ENCODE measurements around the gene CFAP46.

The CFAP46 gene

DNA sequence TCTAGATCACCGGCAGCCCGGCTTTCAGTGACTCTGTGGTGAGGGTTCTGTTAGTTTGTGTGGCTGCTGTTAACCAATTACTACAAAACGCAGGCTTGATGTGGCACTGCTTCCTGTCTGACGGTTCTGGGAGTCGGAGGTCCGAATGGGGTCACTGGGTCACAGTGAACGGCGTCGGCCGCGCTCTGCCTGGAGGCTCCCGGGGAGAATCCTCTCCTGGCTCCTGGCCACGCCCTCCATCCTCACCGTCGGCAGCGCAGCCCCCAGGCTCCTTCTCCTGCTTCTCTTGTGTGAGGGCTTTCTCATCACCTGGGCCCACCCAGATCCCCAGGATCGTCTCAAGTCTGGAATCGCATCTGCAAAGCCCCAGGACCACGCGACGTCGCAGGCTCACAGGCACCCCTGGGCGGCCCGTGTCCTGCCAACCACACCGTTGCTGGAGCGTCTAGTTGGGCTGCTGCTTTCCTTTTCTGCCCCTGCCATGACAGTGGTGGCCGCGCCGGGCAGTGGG is 124.6 kb downstream of the CFAP46 start:
- Histone ChIP-seq H3K4me2 (ENCODE audit: low read depth, low read length, poor library complexity, severe bottlenecking) (no peak overlapping the region), H3K9ac (ENCODE audit: low read depth, low read length, poor library complexity, severe bottlenecking) (no peak overlapping the region), H3K9me3 (ENCODE audit: insufficient read depth, low read depth, low read length) (no peaks in the 10 kb centered on the region; the same call in 1 of the 2 replicates), H3K36me3 (ENCODE audit: insufficient read depth, low read length) (no peaks in the 10 kb centered on the region), H3K27me3 (ENCODE audit: insufficient read depth, low read length, poor library complexity, severe bottlenecking) (no peaks in the 10 kb centered on the region), H2AFZ (ENCODE audit: low read length) (no peak overlapping the region), H4K20me1 (ENCODE audit: insufficient read depth, low read length, poor library complexity, severe bottlenecking) (no peaks in the 10 kb centered on the region), H3K9me2 (replicated peaks; ENCODE audit: low read depth, low read length) (no peaks in the 10 kb centered on the region), H3K4me1 (ENCODE audit: insufficient read depth, low read length, poor library complexity, severe bottlenecking) (no peaks in the 10 kb centered on the region), H3K4me3 (ENCODE audit: low read length, poor library complexity, severe bottlenecking) (no peak overlapping the region), H3K79me2 (ENCODE audit: insufficient read depth, low read length) (no peaks in the 10 kb centered on the region), H3F3A (ENCODE audit: low read depth) (no peaks in the 10 kb centered on the region)
- no peak for TF ChIP-seq EZH2phosphoT487 (IDR thresholded peaks at IDR 0.05; ENCODE audit: borderline replicate concordance)
- TF ChIP-seq, protein P1, sequence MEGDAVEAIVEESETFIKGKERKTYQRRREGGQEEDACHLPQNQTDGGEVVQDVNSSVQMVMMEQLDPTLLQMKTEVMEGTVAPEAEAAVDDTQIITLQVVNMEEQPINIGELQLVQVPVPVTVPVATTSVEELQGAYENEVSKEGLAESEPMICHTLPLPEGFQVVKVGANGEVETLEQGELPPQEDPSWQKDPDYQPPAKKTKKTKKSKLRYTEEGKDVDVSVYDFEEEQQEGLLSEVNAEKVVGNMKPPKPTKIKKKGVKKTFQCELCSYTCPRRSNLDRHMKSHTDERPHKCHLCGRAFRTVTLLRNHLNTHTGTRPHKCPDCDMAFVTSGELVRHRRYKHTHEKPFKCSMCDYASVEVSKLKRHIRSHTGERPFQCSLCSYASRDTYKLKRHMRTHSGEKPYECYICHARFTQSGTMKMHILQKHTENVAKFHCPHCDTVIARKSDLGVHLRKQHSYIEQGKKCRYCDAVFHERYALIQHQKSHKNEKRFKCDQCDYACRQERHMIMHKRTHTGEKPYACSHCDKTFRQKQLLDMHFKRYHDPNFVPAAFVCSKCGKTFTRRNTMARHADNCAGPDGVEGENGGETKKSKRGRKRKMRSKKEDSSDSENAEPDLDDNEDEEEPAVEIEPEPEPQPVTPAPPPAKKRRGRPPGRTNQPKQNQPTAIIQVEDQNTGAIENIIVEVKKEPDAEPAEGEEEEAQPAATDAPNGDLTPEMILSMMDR (conservative IDR thresholded peaks at IDR 0.05; ENCODE audit: low read length), result no peak

DNA sequence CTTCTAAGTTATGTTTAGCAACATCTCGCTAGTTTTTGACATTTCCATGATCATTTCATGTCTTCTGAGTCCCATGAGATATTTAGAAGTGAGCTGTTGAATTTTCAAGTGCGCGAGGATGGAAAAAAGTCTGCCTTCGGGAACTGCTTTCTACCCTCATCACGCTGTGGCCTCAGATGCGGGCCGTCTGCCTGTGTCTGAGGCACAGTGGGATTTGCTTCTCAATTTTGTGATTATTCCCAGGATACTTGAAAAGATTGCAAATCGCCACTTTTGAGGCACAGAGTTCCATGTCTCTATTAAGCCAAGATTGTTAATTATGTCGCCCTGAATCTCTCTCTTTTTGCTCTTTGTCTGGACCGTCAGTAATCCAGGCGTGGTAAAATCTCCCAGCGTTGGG is 125.7 kb downstream of the CFAP46 start:
- H3K36me3 ChIP-seq (ENCODE audit: insufficient read depth, low read length), result no peaks in the 10 kb centered on the region
- H2AFZ ChIP-seq (ENCODE audit: low read length), result no peak overlapping the region
- no peaks in the 10 kb centered on the region for H3K4me1 ChIP-seq (ENCODE audit: insufficient read depth, low read length, poor library complexity, severe bottlenecking)
- H3K4me3 ChIP-seq (ENCODE audit: low read length, poor library complexity, severe bottlenecking), result no peak overlapping the region
- no peaks in the 10 kb centered on the region for H3F3A ChIP-seq (ENCODE audit: low read depth)
- no peaks in the 10 kb centered on the region; the same call in 1 of the 2 replicates for H3K9me3 ChIP-seq (ENCODE audit: insufficient read depth, low read depth, low read length)
- no peaks in the 10 kb centered on the region for H3K9me2 ChIP-seq (replicated peaks; ENCODE audit: low read depth, low read length)
- TF ChIP-seq EZH2phosphoT487 (IDR thresholded peaks at IDR 0.05; ENCODE audit: borderline replicate concordance), result no peak
- H3K4me2 ChIP-seq (ENCODE audit: low read depth, low read length, poor library complexity, severe bottlenecking), result no peak overlapping the region
- no peak overlapping the region for H3K9ac ChIP-seq (ENCODE audit: low read depth, low read length, poor library complexity, severe bottlenecking)
- no peaks in the 10 kb centered on the region for H3K27me3 ChIP-seq (ENCODE audit: insufficient read depth, low read length, poor library complexity, severe bottlenecking)
- H4K20me1 ChIP-seq (ENCODE audit: insufficient read depth, low read length, poor library complexity, severe bottlenecking), result no peaks in the 10 kb centered on the region
- H3K79me2 ChIP-seq (ENCODE audit: insufficient read depth, low read length), result no peaks in the 10 kb centered on the region

DNA sequence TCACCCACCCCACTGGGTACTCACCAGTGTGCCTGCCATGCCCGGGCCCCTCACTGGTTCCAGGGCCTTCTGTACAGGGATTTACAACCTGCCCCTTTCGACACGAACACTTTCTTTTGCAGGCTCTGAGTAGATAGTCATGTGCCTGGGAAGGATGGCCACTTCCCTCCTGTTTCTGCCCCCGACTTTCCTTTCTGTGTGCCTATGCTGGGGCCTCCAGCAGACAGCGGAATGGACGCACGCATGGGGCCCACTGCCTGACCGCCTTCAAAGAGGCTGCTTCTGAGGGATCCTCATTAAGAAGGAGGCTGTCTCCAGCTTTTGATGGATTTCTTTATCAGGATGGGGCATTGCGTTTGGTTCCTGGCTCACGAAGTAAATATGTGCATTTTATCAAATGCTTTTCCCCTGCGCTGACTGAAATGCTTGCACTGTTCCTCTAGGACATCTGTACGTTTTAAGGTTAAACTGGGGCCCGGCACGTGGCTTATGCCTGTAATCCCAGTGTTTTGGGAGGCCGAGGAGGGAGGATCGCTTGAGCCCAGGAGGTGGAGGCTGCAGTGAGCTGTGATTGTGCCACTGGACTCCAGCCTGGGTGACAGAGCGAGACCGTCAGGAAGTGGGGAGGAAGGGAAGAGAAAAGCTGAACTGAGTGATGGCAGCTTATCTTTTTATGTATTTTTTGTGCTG is 127.1 kb downstream of the CFAP46 start:
- no peak overlapping the region for H3K4me2 ChIP-seq (ENCODE audit: low read depth, low read length, poor library complexity, severe bottlenecking)
- TF ChIP-seq, protein P1 (conservative IDR thresholded peaks at IDR 0.05; ENCODE audit: low read length), result no peak

DNA sequence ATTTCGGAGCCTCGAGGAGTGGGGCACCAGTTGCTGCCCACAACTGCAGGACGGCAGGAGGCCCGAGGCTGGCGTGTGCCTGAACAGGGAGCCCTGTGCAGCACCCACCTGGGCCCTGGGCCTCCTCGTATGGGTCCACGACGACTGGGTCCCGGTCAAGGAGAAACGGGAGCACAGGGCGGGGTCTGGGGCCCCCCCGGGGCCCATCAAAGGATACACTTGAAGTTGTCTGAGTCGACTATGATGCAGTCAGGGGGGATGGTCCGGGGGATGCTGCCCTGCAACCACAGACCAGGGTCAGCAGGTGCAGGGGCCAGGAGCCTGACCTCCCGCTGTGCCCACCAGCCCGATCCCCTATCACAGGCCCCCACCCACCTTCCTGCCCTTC is 127.9 kb downstream of the CFAP46 start:
- H3K4me1 ChIP-seq (ENCODE audit: insufficient read depth, low read length, poor library complexity, severe bottlenecking), result no peaks in the 10 kb centered on the region
- no peaks in the 10 kb centered on the region for H3K27me3 ChIP-seq (ENCODE audit: insufficient read depth, low read length, poor library complexity, severe bottlenecking)
- no peak overlapping the region for H2AFZ ChIP-seq (ENCODE audit: low read length)
- H3K4me3 ChIP-seq (ENCODE audit: low read length, poor library complexity, severe bottlenecking), result no peak overlapping the region
- H4K20me1 ChIP-seq (ENCODE audit: insufficient read depth, low read length, poor library complexity, severe bottlenecking), result no peaks in the 10 kb centered on the region
- TF ChIP-seq EZH2phosphoT487 (IDR thresholded peaks at IDR 0.05; ENCODE audit: borderline replicate concordance), result no peak
- TF ChIP-seq, protein P1 (conservative IDR thresholded peaks at IDR 0.05; ENCODE audit: low read length), result no peak
- no peaks in the 10 kb centered on the region for H3K9me2 ChIP-seq (replicated peaks; ENCODE audit: low read depth, low read length)
- no peaks in the 10 kb centered on the region for H3K79me2 ChIP-seq (ENCODE audit: insufficient read depth, low read length)
- no peak overlapping the region for H3K9ac ChIP-seq (ENCODE audit: low read depth, low read length, poor library complexity, severe bottlenecking)
- H3K36me3 ChIP-seq (ENCODE audit: insufficient read depth, low read length), result no peaks in the 10 kb centered on the region
- H3F3A ChIP-seq (ENCODE audit: low read depth), result no peaks in the 10 kb centered on the region
- H3K9me3 ChIP-seq (ENCODE audit: insufficient read depth, low read depth, low read length), result no peaks in the 10 kb centered on the region; the same call in 1 of the 2 replicates
- no peak overlapping the region for H3K4me2 ChIP-seq (ENCODE audit: low read depth, low read length, poor library complexity, severe bottlenecking)

More for the DNA sequence above, 127.1 kb downstream of the CFAP46 start:
- Histone ChIP-seq H3K79me2 (ENCODE audit: insufficient read depth, low read length) (no peaks in the 10 kb centered on the region), H3K27me3 (ENCODE audit: insufficient read depth, low read length, poor library complexity, severe bottlenecking) (no peaks in the 10 kb centered on the region), H3K9ac (ENCODE audit: low read depth, low read length, poor library complexity, severe bottlenecking) (no peak overlapping the region), H2AFZ (ENCODE audit: low read length) (no peak overlapping the region), H3F3A (ENCODE audit: low read depth) (no peaks in the 10 kb centered on the region), H3K4me3 (ENCODE audit: low read length, poor library complexity, severe bottlenecking) (no peak overlapping the region), H3K9me2 (replicated peaks; ENCODE audit: low read depth, low read length) (no peaks in the 10 kb centered on the region), H4K20me1 (ENCODE audit: insufficient read depth, low read length, poor library complexity, severe bottlenecking) (no peaks in the 10 kb centered on the region), H3K4me1 (ENCODE audit: insufficient read depth, low read length, poor library complexity, severe bottlenecking) (no peaks in the 10 kb centered on the region), H3K9me3 (ENCODE audit: insufficient read depth, low read depth, low read length) (no peaks in the 10 kb centered on the region; the same call in 1 of the 2 replicates), H3K36me3 (ENCODE audit: insufficient read depth, low read length) (no peaks in the 10 kb centered on the region)
